ENCODE data around the gene PLA2G15.

The PLA2G15 gene

GRCh38 chr16:68244903-68245853 is at the start of gene PLA2G15 (continued):
- TF ChIP-seq ZNF664 (tag by site-specific recombination; IDR thresholded peaks at IDR 0.05), result no peak
- no peak for TF ChIP-seq ZNF792 (tag by site-specific recombination; IDR thresholded peaks at IDR 0.05)
- TF ChIP-seq ZNF114 (tag by site-specific recombination; IDR thresholded peaks at IDR 0.05), result no peak
- TF ChIP-seq ZNF654 (tag by site-specific recombination; IDR thresholded peaks at IDR 0.05; ENCODE audit: low read depth), result no peak
- 0 out of 2 replicates have a peak, but pooled peaks have one; percentile 47 for TF ChIP-seq ZNF843 (tag by site-specific recombination; IDR thresholded peaks at IDR 0.05)
- TF ChIP-seq ZNF391 (tag by site-specific recombination; IDR thresholded peaks at IDR 0.05; ENCODE audit: borderline replicate concordance, low read depth), result peak; percentile 43; the same call in 1 of the 2 replicates
- TF ChIP-seq, protein P1, sequence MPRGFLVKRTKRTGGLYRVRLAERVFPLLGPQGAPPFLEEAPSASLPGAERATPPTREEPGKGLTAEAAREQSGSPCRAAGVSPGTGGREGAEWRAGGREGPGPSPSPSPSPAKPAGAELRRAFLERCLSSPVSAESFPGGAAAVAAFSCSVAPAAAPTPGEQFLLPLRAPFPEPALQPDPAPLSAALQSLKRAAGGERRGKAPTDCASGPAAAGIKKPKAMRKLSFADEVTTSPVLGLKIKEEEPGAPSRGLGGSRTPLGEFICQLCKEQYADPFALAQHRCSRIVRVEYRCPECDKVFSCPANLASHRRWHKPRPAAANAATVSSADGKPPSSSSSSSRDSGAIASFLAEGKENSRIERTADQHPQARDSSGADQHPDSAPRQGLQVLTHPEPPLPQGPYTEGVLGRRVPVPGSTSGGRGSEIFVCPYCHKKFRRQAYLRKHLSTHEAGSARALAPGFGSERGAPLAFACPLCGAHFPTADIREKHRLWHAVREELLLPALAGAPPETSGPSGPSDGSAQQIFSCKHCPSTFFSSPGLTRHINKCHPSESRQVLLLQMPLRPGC (tag by site-specific recombination; IDR thresholded peaks at IDR 0.05), result 0 out of 2 replicates have a peak, but pooled peaks have one; percentile 36
- no peak for TF ChIP-seq HOXC10 (CRISPR knock-in tag; IDR thresholded peaks at IDR 0.05)
- TF ChIP-seq KLF10 (tag by site-specific recombination; IDR thresholded peaks at IDR 0.05), result peak; percentile 96
- TF ChIP-seq ZNF157 (tag by site-specific recombination; IDR thresholded peaks at IDR 0.05), result no peak
- no peak for TF ChIP-seq ZNF585B (tag by site-specific recombination; IDR thresholded peaks at IDR 0.05)
- TF ChIP-seq ZNF184 (tag by site-specific recombination; IDR thresholded peaks at IDR 0.05), result no peak
- TF ChIP-seq ZBTB1 (tag by site-specific recombination; IDR thresholded peaks at IDR 0.05), result peak; percentile 93
- no peak for TF ChIP-seq REST (tag by site-specific recombination; IDR thresholded peaks at IDR 0.05)
- TF ChIP-seq, protein P2, sequence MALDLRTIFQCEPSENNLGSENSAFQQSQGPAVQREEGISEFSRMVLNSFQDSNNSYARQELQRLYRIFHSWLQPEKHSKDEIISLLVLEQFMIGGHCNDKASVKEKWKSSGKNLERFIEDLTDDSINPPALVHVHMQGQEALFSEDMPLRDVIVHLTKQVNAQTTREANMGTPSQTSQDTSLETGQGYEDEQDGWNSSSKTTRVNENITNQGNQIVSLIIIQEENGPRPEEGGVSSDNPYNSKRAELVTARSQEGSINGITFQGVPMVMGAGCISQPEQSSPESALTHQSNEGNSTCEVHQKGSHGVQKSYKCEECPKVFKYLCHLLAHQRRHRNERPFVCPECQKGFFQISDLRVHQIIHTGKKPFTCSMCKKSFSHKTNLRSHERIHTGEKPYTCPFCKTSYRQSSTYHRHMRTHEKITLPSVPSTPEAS (tag by site-specific recombination; IDR thresholded peaks at IDR 0.05), result no peak
- no peak for TF ChIP-seq AEBP2 (tag by site-specific recombination; IDR thresholded peaks at IDR 0.05; ENCODE audit: borderline replicate concordance)
- no peak for TF ChIP-seq ZFP3 (tag by site-specific recombination; IDR thresholded peaks at IDR 0.05; ENCODE audit: low read depth)
- TF ChIP-seq, protein P3, sequence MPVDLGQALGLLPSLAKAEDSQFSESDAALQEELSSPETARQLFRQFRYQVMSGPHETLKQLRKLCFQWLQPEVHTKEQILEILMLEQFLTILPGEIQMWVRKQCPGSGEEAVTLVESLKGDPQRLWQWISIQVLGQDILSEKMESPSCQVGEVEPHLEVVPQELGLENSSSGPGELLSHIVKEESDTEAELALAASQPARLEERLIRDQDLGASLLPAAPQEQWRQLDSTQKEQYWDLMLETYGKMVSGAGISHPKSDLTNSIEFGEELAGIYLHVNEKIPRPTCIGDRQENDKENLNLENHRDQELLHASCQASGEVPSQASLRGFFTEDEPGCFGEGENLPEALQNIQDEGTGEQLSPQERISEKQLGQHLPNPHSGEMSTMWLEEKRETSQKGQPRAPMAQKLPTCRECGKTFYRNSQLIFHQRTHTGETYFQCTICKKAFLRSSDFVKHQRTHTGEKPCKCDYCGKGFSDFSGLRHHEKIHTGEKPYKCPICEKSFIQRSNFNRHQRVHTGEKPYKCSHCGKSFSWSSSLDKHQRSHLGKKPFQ (tag by site-specific recombination; IDR thresholded peaks at IDR 0.05), result no peak
- TF ChIP-seq ZNF692 (tag by site-specific recombination; IDR thresholded peaks at IDR 0.05), result peak; percentile 71
- TF ChIP-seq ZFHX2 (tag by site-specific recombination; conservative IDR thresholded peaks at IDR 0.05), result peak; percentile 95
- no peak for TF ChIP-seq ZNF266 (tag by site-specific recombination; IDR thresholded peaks at IDR 0.05; ENCODE audit: low read depth)
- TF ChIP-seq FEZF1 (tag by site-specific recombination; IDR thresholded peaks at IDR 0.05), result no peak
- TF ChIP-seq ZNF776 (tag by site-specific recombination; IDR thresholded peaks at IDR 0.05; ENCODE audit: borderline replicate concordance), result no peak
- no peak for TF ChIP-seq TCF7L2 (IDR thresholded peaks at IDR 0.05; ENCODE audit: borderline replicate concordance, low read depth, low read length)
- no peak for TF ChIP-seq ZNF560 (tag by site-specific recombination; IDR thresholded peaks at IDR 0.05; ENCODE audit: borderline replicate concordance)
- TF ChIP-seq ZNF221 (tag by site-specific recombination; IDR thresholded peaks at IDR 0.05; ENCODE audit: borderline replicate concordance), result no peak

Data from HEK293 (cell line).